PFSK-1 (cell line): ENCODE measurements around the gene SLC24A3.

Experiments
- FOXP2 ChIP-seq: optimal IDR thresholded peaks from 2 replicates; pipeline ENCODE3; 2011; ENCODE audit warnings: borderline replicate concordance, control low read depth, inconsistent platforms; ENCODE audit not compliant: insufficient read depth; ENCODE audit errors: extremely low read length, extremely low read depth
- POLR2AphosphoS5 ChIP-seq: IDR thresholded peaks from 2 replicates; pipeline ENCODE4 v1.6.1; 2012; ENCODE audit warnings: low read depth, mild to moderate bottlenecking, control low read depth, low read length, moderate library complexity
- REST ChIP-seq, 2 experiments: IDR thresholded peaks; 2 replicates each; pipeline versions ENCODE4 v1.6.1 to v1.8.0; 2011 to 2012; ENCODE audit warnings: low read depth in 2 of 2, low read length in 2 of 2, control low read depth in 1 of 2, inconsistent platforms in 1 of 2, mild to moderate bottlenecking in 1 of 2, moderate library complexity in 1 of 2; ENCODE audit not compliant: insufficient read depth in 1 of 2
- SIN3A ChIP-seq: IDR thresholded peaks from 2 replicates; pipeline ENCODE4 v1.6.1; 2012; ENCODE audit warnings: mild to moderate bottlenecking, low read length, moderate library complexity, borderline replicate concordance; ENCODE audit not compliant: insufficient read depth
- TAF1 ChIP-seq: IDR thresholded peaks from 2 replicates; pipeline ENCODE4 v1.6.1; 2012; ENCODE audit warnings: low read length, control low read depth, borderline replicate concordance; ENCODE audit not compliant: insufficient read depth

SLC24A3 gene

DNA sequence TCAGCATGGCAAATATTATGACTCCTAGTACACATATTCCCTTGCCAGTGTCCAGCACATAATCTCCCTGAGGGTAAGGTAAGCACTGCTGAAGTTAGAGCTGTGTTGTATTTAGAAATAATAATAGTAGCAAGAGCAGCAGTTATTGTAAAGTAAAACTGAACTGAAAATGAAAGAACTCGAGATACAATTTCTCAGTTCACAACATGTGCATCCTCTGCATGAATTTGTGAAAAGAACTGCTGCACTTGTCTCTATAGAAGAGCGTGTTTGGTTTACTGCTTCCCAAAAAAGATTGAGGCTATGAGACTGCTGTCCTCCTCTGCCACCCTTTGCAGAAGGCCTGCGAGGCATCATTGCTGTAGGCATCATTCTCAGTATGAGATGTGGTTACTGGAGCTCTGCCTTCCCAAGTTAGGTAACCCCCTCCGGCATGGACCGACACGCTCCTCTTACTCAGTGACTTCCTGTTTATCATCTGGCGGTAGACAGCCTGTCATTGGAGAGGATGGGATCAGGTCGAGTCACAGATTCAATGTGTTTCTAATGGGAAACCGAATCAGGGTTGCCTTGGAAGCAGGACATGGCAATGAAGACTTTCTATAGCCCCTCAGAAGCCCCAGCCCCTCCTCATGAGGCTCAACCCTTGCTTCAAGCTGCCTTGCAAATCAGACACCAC lies 48.1 kb downstream of the SLC24A3 start:
- TF ChIP-seq POLR2AphosphoS5 = no peak
- TF ChIP-seq TAF1 = no peak
- no peak for TF ChIP-seq FOXP2
- no peak for TF ChIP-seq SIN3A
- TF ChIP-seq REST (IDR thresholded peaks at IDR 0.05; ENCODE audit: insufficient read depth in 1 of 2, low read depth in 2 of 2, low read length in 2 of 2) = no peak

GRCh38 chr20:19264191-19264590 lies 51.7 kb downstream of the SLC24A3 start:
- no peak for TF ChIP-seq REST (IDR thresholded peaks at IDR 0.05; ENCODE audit: insufficient read depth in 1 of 2, low read depth in 2 of 2, low read length in 2 of 2)
- no peak for TF ChIP-seq POLR2AphosphoS5
- no peak for TF ChIP-seq SIN3A
- no peak for TF ChIP-seq FOXP2
- TF ChIP-seq TAF1 = no peak

GRCh38 chr20:19265646-19266374 lies 53.4 kb downstream of the SLC24A3 start:
- TF ChIP-seq POLR2AphosphoS5 (no peak), FOXP2 (no peak), SIN3A (no peak), REST (IDR thresholded peaks at IDR 0.05; ENCODE audit: insufficient read depth in 1 of 2, low read depth in 2 of 2, low read length in 2 of 2) (no peak), TAF1 (no peak)

- TF ChIP-seq REST (IDR thresholded peaks at IDR 0.05; ENCODE audit: insufficient read depth in 1 of 2, low read depth in 2 of 2, low read length in 2 of 2) = no peak
- no peak for TF ChIP-seq TAF1
- no peak for TF ChIP-seq POLR2AphosphoS5
- no peak for TF ChIP-seq FOXP2
- TF ChIP-seq SIN3A = no peak
Measured at GRCh38 chr20:19268426-19268825, 56.0 kb downstream of the SLC24A3 start.
